IPS-NIHi7 (cell line): ENCODE data around the gene R3HDM4.
"Not testable (repeated sequence)": the region's sequence is repeated elsewhere in the genome, so short reads cannot be mapped to it uniquely, and the experiment has no call there.

Experiments used
- DNase-seq: peaks from one replicate; pipeline ENCODE4 v3.0.0; 2012; ENCODE audit warnings: mixed read lengths; ENCODE audit errors: extremely low spot score

R3HDM4 gene

GRCh38 chr19:896434-896833 is 16.6 kb downstream of the R3HDM4 start:
- no peak for DNase-seq

GRCh38 chr19:892894-893689 is 19.9 kb downstream of the R3HDM4 start, which contains the start of the genes MED16 and RNU6-9:
Gene MED16, minus strand, starts transcription at chr19:893187. Its CDS starts 2,056 bp downstream, at chr19:891131.
Gene RNU6-9, plus strand, starts transcription at chr19:893484.
- peak; percentile 99 for DNase-seq

- DNase-seq, result no peak
Observed at GRCh38 chr19:892243-892893, 20.7 kb downstream of the R3HDM4 start.

GRCh38 chr19:891421-892200 is 21.4 kb downstream of the R3HDM4 start:
- not testable (repeated sequence) for DNase-seq

- DNase-seq, result no peak
Observed at GRCh38 chr19:890831-891230, 22.2 kb downstream of the R3HDM4 start.

- no peak for DNase-seq
Observed at GRCh38 chr19:889662-890295, 23.2 kb downstream of the R3HDM4 start.

- DNase-seq, result no peak
Observed at GRCh38 chr19:888581-889385, 24.2 kb downstream of the R3HDM4 start.

- no peak for DNase-seq
Observed at GRCh38 chr19:887599-887998, 25.4 kb downstream of the R3HDM4 start.

- no peak for DNase-seq
Observed at GRCh38 chr19:887072-887471, 25.9 kb downstream of the R3HDM4 start.

GRCh38 chr19:885536-886224 is 27.3 kb downstream of the R3HDM4 start:
- no peak for DNase-seq

GRCh38 chr19:884420-885211 is 28.4 kb downstream of the R3HDM4 start:
- DNase-seq, result no peak

GRCh38 chr19:883661-884211 is 29.3 kb downstream of the R3HDM4 start:
- peak; percentile 54 for DNase-seq

GRCh38 chr19:882871-883497 is 30.0 kb downstream of the R3HDM4 start:
- DNase-seq, result no peak

GRCh38 chr19:881385-882071 is 31.5 kb downstream of the R3HDM4 start:
- DNase-seq, result no peak

GRCh38 chr19:879711-880438 is 33.1 kb downstream of the R3HDM4 start:
- DNase-seq, result no peak

GRCh38 chr19:878751-879561 is 34.1 kb downstream of the R3HDM4 start:
- DNase-seq, result not testable (repeated sequence)
